ENCODE data around the gene MBD5.
A peak's percentile ranks its signal among the peaks of the same experiment; 100 is the strongest.

Gene MBD5

DNA sequence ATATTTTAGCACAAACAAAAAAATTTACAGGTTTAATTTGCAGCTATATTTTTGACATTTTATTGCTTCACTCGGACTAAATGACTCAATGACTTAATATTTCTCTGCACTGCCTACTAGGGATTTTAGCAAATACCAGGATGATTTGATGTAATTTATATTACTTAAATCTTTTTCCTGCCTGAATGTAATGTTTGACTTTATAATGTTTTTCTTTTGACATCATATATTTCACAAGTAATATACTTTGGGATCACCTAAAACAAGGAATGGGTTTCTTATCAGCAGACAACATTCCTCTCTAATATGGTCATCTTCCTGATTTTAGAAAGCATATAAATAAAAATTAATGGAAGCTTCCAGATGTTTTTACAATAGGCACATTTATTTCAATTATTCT lies 370.4 kb downstream of the MBD5 start:
- Histone ChIP-seq H3K9me3 (ENCODE audit: severe bottlenecking) (no peaks in the 10 kb centered on the region), H3K4me1 (ENCODE audit: insufficient read depth, poor library complexity, severe bottlenecking) (peaks cover 16% of the 10 kb centered on the region), H3K27ac (ENCODE audit: poor library complexity, severe bottlenecking) (peak overlapping the region; percentile 36), H3K27me3 (ENCODE audit: insufficient read depth, poor library complexity, severe bottlenecking) (no peaks in the 10 kb centered on the region), H3K36me3 (ENCODE audit: low read depth) (no peaks in the 10 kb centered on the region), H3K4me3 (ENCODE audit: severe bottlenecking) (no peak overlapping the region)
- no peak for DNase-seq (ENCODE audit: low spot score)
- TF ChIP-seq, protein P1, sequence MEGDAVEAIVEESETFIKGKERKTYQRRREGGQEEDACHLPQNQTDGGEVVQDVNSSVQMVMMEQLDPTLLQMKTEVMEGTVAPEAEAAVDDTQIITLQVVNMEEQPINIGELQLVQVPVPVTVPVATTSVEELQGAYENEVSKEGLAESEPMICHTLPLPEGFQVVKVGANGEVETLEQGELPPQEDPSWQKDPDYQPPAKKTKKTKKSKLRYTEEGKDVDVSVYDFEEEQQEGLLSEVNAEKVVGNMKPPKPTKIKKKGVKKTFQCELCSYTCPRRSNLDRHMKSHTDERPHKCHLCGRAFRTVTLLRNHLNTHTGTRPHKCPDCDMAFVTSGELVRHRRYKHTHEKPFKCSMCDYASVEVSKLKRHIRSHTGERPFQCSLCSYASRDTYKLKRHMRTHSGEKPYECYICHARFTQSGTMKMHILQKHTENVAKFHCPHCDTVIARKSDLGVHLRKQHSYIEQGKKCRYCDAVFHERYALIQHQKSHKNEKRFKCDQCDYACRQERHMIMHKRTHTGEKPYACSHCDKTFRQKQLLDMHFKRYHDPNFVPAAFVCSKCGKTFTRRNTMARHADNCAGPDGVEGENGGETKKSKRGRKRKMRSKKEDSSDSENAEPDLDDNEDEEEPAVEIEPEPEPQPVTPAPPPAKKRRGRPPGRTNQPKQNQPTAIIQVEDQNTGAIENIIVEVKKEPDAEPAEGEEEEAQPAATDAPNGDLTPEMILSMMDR (IDR thresholded peaks at IDR 0.05; ENCODE audit: poor library complexity, severe bottlenecking), result no peak
- ATAC-seq (ENCODE audit: low read depth), result peak; percentile 73

DNA sequence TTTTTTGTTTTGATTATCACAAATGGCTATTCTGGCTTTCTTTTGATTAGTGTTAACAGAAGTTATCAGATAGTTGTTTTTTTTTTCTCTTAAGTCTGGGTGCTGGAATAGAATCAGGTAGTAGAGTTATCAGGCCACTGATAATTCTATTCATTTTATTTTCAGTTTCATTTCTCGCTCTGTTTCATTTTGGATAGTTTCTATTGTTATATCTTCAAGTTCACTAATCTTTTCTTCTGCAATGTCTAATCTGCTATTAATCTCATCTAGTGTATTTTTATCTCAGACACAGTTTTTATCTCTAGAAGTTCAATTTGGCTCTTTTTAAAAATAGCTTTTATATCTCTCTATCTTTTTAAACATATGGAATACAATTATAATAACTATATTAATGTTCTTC lies 381.9 kb downstream of the MBD5 start:
- H3K4me3 ChIP-seq (ENCODE audit: severe bottlenecking), result no peak overlapping the region
- DNase-seq (ENCODE audit: low spot score) (no peak), ATAC-seq (ENCODE audit: low read depth) (no peak)
- H3K4me1 ChIP-seq (ENCODE audit: insufficient read depth, poor library complexity, severe bottlenecking), result no peaks in the 10 kb centered on the region
- TF ChIP-seq, protein P1 (IDR thresholded peaks at IDR 0.05; ENCODE audit: poor library complexity, severe bottlenecking), result no peak
- H3K36me3 ChIP-seq (ENCODE audit: low read depth), result no peaks in the 10 kb centered on the region
- H3K9me3 ChIP-seq (ENCODE audit: severe bottlenecking), result no peaks in the 10 kb centered on the region
- H3K27ac ChIP-seq (ENCODE audit: poor library complexity, severe bottlenecking), result no peak overlapping the region
- H3K27me3 ChIP-seq (ENCODE audit: insufficient read depth, poor library complexity, severe bottlenecking), result no peaks in the 10 kb centered on the region

DNA sequence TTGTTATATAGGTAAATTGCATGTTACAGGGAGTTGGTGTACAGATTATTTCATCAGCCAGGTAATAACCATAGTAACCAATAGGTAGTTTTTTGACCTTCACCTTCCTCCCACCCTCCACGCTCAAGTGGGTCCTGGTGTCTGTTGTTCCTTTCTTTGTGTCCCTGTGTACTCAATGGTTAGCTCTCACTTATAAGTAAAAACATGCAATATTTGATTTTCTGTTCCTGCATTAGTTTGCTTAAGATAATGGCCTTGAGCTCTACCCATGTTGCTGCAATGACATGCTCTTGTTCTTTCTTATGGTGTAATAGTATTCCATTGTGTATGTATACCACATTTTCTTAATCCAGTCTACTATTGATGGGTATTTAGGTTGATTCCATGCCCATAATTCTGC lies 390.0 kb downstream of the MBD5 start:
- Histone ChIP-seq H3K36me3 (ENCODE audit: low read depth) (no peaks in the 10 kb centered on the region), H3K4me3 (ENCODE audit: severe bottlenecking) (no peak overlapping the region), H3K4me1 (ENCODE audit: insufficient read depth, poor library complexity, severe bottlenecking) (no peaks in the 10 kb centered on the region), H3K27ac (ENCODE audit: poor library complexity, severe bottlenecking) (no peak overlapping the region), H3K27me3 (ENCODE audit: insufficient read depth, poor library complexity, severe bottlenecking) (no peaks in the 10 kb centered on the region), H3K9me3 (ENCODE audit: severe bottlenecking) (no peaks in the 10 kb centered on the region)
- ATAC-seq (ENCODE audit: low read depth) (no peak), DNase-seq (ENCODE audit: low spot score) (no peak)
- TF ChIP-seq, protein P1 (IDR thresholded peaks at IDR 0.05; ENCODE audit: poor library complexity, severe bottlenecking), result no peak

DNA sequence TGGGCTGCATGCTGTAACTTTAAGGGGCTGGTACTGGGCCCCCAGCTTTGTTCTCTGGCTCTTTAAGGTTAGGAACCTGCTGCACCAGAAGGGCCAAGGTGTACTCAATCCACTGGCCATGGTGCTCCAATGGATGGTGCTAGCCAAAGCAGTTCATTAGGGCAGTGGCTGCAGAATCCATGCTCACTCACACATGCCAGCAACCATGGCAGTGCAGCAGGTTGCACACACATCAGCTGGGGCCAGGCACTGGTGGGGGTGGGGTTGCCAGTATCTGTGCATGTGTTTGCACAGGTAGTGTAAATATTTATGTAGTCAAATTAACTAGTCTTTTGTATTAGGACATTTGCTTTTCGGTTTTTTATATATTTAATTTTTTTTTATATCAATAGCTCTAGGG lies 395.4 kb downstream of the MBD5 start:
- Histone ChIP-seq H3K27ac (ENCODE audit: poor library complexity, severe bottlenecking) (no peak overlapping the region), H3K27me3 (ENCODE audit: insufficient read depth, poor library complexity, severe bottlenecking) (no peaks in the 10 kb centered on the region), H3K4me1 (ENCODE audit: insufficient read depth, poor library complexity, severe bottlenecking) (no peaks in the 10 kb centered on the region), H3K4me3 (ENCODE audit: severe bottlenecking) (no peak overlapping the region), H3K36me3 (ENCODE audit: low read depth) (no peaks in the 10 kb centered on the region), H3K9me3 (ENCODE audit: severe bottlenecking) (no peaks in the 10 kb centered on the region)
- no peak for ATAC-seq (ENCODE audit: low read depth)
- no peak for DNase-seq (ENCODE audit: low spot score)
- TF ChIP-seq, protein P1 (IDR thresholded peaks at IDR 0.05; ENCODE audit: poor library complexity, severe bottlenecking), result no peak

DNA sequence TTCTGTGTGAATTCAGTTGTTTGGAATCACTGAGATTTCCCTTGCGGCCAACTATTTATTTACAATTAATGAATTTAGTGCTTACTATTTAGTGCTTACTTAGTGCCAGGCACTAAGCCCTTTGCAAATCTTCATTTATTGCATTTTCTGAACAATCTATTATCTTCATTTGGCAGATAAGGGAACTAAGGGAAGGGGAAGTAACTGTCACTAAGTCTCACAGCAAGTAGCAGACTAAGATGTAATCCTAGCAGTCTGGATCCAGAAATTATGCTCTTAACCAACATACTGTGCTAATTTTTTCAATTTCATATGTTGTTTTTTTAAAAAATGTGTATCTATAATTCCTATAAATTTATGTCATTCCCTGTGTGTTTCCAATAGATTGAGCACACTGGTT lies 409.2 kb downstream of the MBD5 start:
- no peak for ATAC-seq (ENCODE audit: low read depth)

More for the DNA sequence above, 409.2 kb downstream of the MBD5 start:
- Histone ChIP-seq H3K4me1 (ENCODE audit: insufficient read depth, poor library complexity, severe bottlenecking) (no peaks in the 10 kb centered on the region), H3K9me3 (ENCODE audit: severe bottlenecking) (no peaks in the 10 kb centered on the region), H3K27me3 (ENCODE audit: insufficient read depth, poor library complexity, severe bottlenecking) (no peaks in the 10 kb centered on the region), H3K36me3 (ENCODE audit: low read depth) (no peaks in the 10 kb centered on the region), H3K27ac (ENCODE audit: poor library complexity, severe bottlenecking) (no peak overlapping the region), H3K4me3 (ENCODE audit: severe bottlenecking) (no peak overlapping the region)
- DNase-seq (ENCODE audit: low spot score), result no peak
- TF ChIP-seq, protein P1 (IDR thresholded peaks at IDR 0.05; ENCODE audit: poor library complexity, severe bottlenecking), result no peak

Measured in RWPE2 (cell line).